Esophagus squamous epithelium (tissue), 4 donors: ENCODE results near the gene ABHD6.

Experiments
- CTCF ChIP-seq, 6 experiments: fragments of 450-650 bp in 4 of 6; fragments of 200-600 bp in 2 of 6; sonication (generic) in 2 of 6; IDR thresholded peaks; one replicate each; pipeline ENCODE4 v1.5.1; 2016 to 2019; ENCODE audit warnings: antibody characterized with exemption in 6 of 6, mild to moderate bottlenecking in 4 of 6, moderate library complexity in 4 of 6
- POLR2A ChIP-seq, 4 donors: fragments of 450-650 bp; IDR thresholded peaks; one replicate each; pipeline ENCODE4 v1.6.1; 2017; ENCODE audit warnings: antibody characterized with exemption in 4 of 4, mild to moderate bottlenecking in 4 of 4, moderate library complexity in 3 of 4

GRCh38 chr3:58254144-58254543 lies 16.6 kb downstream of the ABHD6 start:
- TF ChIP-seq CTCF (IDR thresholded peaks at IDR 0.05) (no peak), POLR2A (IDR thresholded peaks at IDR 0.05) (no peak)
